ENCODE data around the gene CCNY. TPM values are rescaled to one million over a fixed set of nuclear protein-coding genes. Genes with fewer than 3 reads are reported as not detected.

CCNY gene
- total RNA-seq, 1 donor from 2014 or later: 52.1 TPM

DNA sequence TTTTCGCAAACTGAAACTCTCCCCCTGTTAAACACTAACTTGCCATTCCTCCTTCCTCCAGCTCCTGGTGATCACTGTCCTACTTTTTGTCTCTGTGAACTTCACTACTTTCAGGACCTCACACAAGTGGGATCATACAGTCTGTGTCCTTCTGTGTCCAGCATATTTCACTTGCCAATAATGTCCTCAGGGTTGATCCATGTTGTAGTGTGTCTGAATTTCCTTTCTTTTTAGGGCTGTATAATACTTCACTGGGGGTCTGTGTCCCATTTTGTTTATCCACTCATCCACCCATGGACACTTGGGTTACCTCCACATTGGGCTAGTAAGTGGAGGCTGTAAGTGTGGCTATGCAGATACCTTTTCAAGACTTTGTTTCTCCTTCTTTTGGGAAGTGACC, 226.1 kb downstream of the CCNY start:
- no peak for DNase-seq

DNA sequence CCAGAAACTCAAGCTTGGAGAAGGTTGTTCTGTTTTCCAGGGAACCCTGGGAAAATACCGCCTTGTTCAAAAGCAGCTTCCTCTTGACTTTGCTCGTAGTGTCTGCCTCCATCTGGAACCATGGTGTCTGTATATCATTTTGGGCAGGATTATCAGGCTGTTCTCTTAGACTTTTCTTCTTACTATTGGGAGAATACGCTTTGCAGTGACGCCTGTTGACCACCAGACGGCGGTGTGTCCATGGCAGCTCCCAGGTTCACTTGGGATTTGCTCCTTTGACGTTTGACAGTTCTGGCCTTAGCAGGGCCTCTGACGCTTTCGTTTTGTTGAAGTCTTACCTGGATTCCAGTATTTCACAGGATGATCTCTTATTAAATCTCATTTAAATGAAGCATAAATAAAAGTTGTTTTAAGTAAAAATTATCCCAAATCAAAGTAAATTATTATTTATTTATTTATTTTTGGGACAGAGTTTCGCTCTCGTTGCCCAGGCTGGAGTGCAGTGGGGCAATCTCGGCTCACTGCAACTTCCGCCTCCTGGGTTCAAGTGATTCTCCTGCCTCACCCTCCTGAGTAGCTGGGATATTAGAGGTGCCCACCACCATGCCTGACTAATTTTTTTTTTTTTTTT, 227.1 kb downstream of the CCNY start:
- peak; percentile 84 for DNase-seq

DNA sequence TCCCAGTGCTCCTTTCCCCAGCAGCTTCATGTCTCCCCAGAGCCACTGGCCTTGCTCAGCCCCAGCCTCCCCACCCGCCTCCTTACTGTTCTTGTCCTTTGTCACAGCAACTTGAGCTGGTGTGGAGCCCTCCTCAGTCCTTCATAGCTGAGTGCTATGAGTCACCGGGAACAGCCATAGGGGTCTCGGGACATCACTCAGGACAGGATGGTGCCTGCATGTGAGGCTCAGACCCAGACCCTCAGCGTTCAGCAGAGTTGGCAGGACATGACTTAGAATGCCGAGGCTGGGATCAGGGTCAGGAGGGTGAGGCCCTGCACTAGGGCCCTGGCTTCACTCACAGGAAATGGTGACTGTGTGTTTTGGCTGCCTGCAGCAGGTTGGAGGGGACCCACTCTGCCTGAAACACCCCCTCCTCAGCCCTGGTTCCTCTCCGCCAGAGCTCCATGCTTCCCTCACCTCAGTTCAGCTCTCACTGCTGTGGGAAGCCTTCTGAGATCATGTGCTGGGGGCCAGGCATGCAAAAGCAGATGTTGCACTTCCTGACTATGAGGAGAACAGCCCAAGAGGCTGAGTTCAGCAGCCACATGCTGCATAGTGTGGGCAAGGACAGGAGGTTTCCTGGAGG, 228.1 kb downstream of the CCNY start:
- DNase-seq: peak; percentile 47

DNA sequence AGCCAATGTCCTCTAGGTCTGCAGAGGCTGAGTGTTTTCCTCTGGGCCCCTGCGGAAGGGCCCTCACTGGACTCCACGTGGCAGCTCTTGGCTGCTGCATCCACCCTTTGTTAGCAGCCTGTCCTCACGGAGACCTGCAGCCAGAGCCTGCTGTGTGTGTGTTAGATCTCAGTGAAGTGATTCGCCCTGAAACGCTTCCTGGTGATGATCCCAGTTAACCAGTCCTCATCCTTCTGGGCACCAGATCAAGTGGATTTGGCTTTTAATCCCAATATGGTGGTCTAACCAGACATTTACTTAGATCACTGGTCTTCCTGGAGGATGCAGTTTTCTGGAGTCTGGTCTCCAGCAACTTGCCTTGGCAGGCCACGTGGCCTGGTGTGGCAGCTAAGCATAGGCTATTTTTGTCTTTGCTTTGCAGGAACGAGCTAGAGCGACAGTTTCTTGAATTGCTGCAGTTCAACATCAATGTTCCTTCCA, 229.3 kb downstream of the CCNY start:
- peak; percentile 49 for DNase-seq

DNA sequence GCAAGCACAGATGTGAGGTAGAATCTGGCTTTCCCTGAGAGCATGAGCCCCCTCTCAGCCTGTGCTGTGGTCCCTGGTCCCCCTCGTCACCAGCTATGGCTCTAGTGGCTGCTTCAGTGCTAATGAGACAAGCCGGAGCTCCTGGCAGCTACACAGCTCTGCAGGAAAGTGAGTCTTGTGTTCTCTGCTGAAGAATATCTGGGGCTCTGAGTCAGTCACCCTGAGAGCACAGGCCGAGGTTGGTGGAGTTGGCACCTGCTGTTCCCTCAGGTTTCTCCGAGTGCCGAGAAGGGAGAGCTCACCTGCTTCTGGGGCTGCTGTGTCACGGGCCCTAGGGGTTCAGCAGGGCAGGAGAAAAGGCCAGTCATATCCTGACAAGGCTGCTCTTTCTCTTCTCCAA, 231.6 kb downstream of the CCNY start:
- no peak for DNase-seq

DNA sequence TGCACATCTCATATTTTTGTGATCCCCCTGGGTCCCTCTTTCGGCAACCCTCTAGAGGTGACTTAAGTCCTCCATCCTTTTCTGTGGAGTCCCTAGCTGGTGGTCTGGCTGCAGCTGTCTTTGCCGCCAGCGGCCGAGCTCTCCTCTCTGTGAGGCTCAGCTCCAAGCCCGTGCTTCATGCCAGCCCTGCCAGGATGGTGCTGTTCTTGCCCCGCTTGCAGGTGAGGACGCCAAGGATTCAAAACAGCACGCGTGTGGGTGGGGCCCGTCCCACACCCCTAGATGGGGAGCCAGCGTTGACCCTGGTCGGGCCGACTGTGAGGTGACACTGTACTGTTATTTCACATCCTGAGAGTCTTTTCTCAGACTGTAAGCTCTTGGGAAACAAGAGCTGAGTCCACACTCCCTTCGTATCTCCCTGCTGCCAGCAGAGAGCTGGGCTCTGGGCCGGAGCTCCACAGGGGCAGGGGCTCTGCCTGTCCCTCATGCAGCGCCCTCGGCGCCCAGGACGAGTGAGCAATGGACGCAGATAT, 232.2 kb downstream of the CCNY start:
- no peak for DNase-seq

DNA sequence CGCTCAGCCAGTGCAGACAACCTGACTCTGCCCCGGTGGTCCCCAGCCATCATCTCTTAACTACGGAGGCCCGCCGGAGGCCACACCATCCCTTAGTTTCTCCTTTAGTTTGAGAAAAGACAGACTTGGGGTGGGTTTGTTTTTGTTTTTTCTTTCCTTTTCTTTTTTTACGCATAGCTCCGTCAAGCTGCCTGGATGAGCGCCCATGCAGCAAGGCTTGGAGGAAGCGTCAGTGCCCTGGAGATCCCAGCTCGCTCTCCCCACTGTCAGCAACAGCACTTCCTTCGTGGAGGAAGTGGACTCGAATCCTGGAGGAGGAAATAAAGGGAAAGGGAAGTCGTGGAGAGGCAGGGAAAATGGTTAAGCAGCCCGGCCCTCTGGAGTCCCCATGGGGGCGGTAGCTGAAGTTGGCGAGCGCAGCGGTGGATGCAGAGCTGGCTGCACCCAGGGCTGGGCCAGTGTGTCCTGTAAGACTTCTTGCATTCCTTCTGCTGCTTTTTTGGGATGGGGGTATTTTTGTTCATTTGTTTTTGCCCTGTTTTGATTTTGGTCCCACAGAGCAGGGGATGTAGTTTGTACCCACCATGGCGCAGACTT, 232.9 kb downstream of the CCNY start:
- no peak for DNase-seq

DNA sequence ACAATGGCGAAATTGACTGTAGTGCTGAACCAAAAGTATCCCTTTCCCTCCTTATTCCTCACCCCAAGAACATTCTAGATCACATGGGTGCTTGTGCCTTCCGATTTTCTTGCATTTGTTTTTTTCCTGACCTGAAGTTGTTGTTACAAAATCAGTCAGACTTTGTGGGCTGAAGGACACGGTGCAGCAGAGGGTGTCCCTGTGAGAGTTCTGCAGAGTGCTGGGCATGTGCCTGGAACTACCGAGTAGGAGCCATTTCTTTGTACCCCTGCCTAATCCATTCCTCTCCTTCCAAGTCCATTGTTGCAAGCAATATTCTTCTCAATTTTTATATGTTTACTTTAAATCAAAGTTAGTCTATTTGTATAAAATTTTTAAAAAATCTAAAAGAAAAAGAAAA, 233.5 kb downstream of the CCNY start:
- DNase-seq: no peak

DNA sequence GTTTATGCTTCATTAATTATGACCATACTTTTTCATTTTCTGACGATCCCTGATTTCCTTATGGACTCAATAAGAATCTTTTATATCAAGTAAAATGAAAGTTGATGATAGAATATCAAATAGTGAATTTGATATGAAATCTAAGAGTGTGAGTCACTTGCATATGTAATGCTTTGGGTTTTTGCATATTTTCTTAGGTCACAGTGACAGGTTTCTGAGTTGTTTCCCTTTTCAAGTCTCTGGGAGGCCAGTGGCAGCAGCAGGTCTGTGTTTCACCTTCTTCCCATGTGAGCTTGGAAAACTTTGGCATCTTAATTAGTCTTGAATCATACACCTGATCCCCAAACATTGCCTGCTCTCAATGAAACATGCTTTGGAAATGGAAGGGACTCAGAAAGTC, 234.1 kb downstream of the CCNY start:
- no peak for DNase-seq

DNA sequence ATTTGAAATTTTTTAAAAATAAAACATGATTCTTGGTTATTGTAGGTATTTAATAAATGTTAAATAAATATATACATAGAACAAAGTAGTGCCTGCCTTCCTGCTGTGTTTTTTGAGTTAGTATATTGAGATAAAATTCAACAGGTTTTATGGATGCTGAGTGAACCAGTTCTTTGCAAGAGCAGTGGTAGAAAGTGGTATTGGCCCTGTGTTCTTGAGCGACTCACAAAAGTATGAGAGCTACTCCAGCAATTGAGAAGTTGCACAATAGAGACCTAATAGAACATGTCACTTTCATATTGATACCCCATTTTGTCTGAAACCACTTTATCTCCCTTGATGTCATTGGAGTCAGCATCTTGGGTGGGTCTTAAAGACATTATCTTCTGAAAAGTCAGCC, 236.3 kb downstream of the CCNY start:
- DNase-seq: no peak

DNA sequence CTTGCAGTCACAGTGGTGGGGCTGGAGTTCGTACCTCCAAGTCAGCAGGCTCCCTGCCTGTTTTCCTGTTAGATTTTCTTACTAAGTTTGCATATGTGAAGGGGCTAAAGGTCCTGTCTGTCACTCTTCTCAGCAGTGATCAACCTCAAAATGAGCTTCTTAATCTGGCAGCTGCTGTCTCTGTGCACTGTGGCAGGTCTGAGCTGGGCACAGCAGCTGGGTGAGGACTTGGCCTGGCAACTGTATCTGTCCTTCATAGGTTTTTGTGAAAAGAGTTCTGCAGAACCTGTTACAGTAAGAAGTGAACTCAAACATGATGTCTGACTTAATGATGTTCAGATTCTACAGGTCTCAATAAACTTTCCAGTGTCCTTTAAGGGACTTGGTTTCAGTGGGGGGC, 237.5 kb downstream of the CCNY start:
- peak; percentile 61 for DNase-seq

DNA sequence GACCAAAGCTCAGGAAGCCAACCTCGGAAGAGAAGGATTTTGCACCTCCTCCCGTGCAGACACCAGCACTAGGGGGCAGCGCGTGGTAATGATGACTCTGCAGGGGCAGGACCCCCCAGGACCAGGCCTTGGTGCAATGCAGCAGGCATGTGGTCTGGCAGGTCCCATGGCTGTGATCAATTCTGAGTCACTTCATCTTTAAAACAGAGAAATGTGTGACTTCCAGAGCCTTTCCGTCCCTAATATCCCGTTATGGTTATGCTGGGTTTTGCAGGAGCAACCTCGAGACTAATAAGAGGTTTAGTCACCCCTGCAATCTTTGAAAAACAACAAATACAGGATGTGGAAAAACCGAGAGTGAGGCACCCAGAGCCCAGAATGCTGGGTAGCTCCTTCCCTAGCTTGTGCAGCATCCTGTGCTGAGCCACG, 238.6 kb downstream of the CCNY start:
- no peak for DNase-seq

DNA sequence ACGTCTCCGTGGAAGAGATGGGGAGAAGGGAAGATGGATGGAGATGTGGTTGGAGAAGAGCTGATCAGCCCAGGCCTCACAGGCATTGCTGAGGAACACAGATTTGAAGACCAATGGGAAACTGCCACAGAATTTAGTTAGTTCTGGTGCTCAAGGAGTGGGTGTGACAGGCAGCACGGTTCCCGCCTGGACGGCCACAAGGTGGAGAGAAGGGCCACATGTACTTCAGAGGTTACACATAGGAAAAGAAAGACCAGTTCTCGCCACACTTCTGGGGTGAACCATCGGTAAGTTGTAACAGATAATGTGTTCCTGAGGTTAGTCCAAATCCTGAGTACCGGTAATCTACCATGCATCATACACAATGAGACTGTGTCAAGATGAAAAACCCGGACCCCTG, 239.3 kb downstream of the CCNY start:
- DNase-seq: no peak

DNA sequence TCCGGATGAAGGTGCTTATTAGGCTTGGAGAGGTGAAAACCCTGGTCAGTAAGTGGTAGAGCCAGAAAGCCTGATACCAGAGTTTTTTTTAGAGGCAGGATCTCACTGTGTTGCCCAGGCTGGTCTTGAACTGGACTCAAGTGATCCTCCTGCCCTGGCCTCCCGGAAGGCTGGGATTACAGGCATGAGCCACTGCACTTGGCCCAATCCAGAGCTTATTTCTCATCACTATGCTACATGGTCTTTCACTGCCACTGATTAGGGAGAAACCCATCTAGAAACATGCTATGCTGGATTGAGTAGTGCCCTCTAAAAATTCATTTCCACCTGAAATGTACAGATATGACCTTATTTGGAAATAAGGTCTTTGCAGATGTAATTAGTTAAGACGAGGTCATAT, 240.4 kb downstream of the CCNY start:
- DNase-seq: no peak

DNA sequence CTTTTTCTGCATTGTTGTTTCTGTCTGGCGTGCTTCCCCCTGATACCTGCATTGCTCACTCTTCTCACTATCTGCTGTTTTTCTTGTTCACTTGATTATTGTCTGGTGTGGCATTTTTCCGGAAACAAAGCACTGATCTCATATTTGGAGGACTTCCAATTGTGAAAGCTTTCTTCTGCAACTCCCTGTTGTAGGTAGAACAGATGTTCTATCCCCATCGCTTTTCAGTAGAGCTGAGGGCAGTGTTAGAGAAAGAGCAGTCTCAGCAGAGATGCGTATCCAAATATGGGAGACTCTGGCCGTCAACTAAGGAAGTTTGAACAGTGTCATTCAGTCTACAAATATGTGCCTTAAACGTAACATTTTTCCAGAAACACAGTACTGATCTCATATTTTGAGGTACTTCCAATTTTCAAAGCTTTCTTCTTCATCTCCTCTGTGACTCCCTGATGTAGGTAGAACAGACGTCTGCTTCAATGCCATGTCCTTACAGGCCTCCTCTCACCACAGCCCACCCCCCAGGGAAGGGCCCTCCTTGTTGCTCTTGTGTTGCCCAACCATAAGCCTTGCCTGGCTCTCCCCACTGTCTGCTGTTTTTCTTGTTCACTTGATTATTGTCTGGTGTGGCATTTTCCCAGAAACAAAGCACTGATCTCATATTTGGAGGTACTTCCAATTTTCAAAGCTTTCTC, 241.8 kb downstream of the CCNY start:
- DNase-seq: peak; percentile 62

DNA sequence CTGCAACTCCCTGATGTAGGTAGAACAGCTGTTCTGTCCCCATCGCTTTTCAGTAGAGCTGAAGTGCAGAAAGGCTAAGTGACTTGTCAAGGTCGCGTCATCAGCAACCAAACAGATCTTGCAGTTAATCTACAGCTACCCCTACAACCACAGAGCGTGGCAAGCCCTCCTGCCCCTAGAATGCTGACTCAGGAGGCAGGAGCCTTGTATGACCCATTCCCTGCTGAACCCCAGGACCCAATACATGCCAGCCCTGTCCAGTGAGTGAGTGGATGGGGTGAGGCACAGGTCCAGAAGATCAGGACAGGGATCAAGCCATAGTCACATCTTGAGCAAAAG, 242.3 kb downstream of the CCNY start:
- DNase-seq: no peak

DNA sequence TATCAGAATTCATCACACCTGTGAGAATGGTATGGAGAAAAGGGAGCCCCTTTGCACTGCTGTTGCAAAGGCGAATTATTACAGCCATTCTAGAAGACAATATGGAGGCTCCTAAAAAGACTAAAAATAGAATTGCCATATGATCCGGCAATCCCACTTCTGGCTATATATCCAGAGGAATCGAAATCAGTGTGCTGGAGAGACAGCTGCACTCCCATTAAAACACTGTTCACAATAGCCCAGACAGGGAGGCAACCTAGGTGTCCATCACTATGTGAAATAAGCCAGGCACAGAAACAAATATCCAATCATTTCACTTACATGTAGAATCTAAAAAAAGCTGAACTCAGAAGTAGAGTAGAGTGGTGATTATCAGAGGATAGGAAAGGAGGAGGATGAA, 242.8 kb downstream of the CCNY start:
- DNase-seq: peak; percentile 81

DNA sequence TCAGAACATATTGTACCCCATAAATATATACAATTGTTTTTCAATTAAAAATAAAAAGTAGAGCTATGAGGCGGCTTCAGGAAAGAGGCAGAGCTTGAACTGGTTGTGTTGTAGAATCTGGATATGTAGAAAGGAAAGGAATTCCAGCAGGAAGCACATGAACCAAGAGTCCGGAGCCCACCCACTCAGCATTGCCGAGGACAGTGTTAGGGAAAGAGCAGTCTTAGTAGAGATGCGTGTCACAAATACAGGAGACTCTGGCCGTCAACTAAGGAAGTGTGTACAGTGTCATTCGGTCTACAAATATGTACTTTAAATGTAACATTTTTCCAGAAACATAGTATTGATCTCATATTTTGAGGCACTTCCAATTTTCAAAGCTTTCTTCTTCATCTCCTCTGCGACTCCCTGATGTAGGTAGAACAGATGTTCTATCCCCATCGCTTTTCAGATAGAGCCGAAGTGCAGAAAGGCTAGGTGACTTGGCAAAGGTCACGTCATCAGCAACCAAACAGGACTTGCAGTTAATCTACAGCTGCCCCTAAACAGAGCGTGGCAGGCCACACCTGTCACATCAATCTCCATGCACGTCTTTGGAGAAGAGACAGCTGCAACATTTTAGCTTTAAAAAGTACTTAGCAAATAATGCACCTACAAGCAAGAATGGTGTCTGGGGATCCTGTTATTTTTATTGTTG, 243.6 kb downstream of the CCNY start:
- DNase-seq: peak; percentile 86

DNA sequence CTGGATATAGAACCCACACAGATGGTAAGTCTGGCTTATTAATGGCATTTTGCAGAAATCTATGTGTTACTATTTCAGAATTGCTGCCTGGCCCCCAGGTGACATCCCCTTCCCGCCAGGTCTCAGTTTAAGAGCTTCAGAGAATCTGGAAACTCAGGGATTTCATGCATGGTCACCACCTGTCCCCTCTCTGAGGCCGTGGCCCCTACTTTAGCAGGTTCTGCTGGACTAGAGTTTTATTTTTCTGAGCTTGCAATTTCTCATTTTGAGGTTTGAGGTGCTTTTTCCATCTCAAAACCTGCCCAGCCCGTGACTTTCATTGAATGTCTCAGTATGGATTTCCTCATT, 244.1 kb downstream of the CCNY start:
- DNase-seq: no peak

DNA sequence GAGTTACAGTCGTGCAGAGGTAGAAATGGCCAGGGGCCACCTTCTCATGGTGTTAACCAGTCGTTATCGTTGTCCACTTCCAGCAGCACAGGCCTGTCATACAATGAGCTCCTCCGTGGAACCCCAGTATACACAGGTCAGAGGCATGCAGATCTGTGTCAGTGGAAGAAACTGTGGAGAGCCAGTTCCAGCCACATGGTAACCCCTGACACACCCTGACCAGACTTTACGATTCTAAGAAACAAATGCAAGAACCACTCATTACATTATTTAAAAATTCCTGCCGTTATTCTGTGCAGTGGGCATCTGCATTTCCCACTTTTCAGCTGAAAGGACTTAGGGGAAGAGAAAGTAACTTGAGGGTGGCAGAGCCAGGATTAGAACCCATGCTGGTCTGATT, 245.3 kb downstream of the CCNY start:
- no peak for DNase-seq

DNA sequence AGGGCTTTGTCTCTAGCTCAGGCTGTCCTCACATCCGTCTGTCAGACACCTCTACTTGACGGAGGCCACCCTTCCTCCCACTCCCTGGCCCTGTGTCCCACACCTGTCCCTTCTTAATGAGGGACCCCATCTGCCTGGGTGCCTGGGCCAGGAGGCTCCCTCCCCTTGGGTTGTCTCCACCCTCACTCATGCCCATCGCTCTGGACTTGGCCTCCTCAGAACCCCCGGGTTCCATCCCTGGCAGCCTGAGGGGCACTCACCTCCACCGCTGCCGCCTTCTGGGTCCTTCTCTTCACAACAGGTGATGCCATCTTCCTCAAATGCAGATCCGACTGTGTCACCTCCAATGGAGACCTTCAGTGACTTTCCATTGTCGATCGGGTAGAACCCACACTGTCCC, 248.6 kb downstream of the CCNY start:
- no peak for DNase-seq

DNA sequence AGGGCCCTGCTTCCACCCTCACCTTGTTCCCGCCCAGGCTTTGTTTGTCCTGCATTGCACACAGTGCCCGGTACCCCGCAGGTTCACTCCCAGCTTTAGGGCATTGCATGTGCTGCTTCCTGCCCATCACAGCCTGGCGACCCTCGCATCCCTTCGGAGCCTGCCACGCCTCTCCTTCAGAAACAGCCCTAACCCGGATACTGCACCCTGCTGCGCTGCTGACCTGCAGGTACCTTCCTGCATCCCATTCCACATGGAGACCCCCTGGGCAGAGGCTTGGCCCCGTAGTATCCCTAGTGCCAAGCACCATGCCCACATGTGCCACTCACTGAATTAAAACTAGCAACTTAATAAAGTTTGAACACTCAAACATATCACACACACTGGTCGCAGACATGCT, 249.0 kb downstream of the CCNY start:
- DNase-seq: no peak
